SK-N-SH (cell line): Measurements from ENCODE around the gene SMYD2. TPM values are rescaled to one million over a fixed set of nuclear protein-coding genes. Genes with fewer than 3 reads are reported as not detected.
A peak's percentile ranks its signal among the peaks of the same experiment; 100 is the strongest.

ENCODE experiments used
- CTCF ChIA-PET: fragments of 300-600, 350-600 bp; formaldehyde crosslinking; extraction: SDS; loops from one replicate; lab custom pipeline; 2021; lab: Yijun Ruan, JAX
- POLR2A ChIA-PET: fragments of 350-600 bp; sonication (Branson Sonifier 250); formaldehyde crosslinking; extraction: SDS; loops from one replicate; lab custom pipeline; 2020; ENCODE audit warnings: antibody characterized with exemption, inconsistent platforms; lab: Yijun Ruan, JAX
- DNase-seq: peaks from one replicate; pipeline ENCODE4 v3.0.0; 2012
- H2AFZ ChIP-seq: fragments of 200-600 bp; sonication (generic); 2 replicates; pipeline ENCODE4 v1.8.1; 2016; ENCODE audit warnings: antibody characterized with exemption, mild to moderate bottlenecking, low read depth
- H3F3A ChIP-seq: fragments of 200-600 bp; sonication (generic); replicated peaks from 2 replicates; pipeline ENCODE3; 2016; ENCODE audit warnings: antibody characterized with exemption, mild to moderate bottlenecking; ENCODE audit not compliant: insufficient read depth
- H3K27ac ChIP-seq, 2 experiments: fragments of 200-500 bp in 1 of 2; fragments of 200-600 bp in 1 of 2; sonication (Bioruptor generic) in 1 of 2; sonication (generic), shearing (Covaris generic) in 1 of 2; 2 replicates each; pipeline versions ENCODE4 v1.5.1 to v1.6.1; 2014 to 2016; ENCODE audit warnings: low read depth in 2 of 2, inconsistent platforms in 1 of 2, low read length in 1 of 2, mild to moderate bottlenecking in 1 of 2, mixed read lengths in 1 of 2
- H3K27me3 ChIP-seq: fragments of 200-600 bp; sonication (generic), shearing (Covaris generic); 2 replicates; pipeline ENCODE4 v1.6.1; 2016; ENCODE audit warnings: mixed run types; ENCODE audit not compliant: insufficient read depth
- H3K36me3 ChIP-seq, 2 experiments: fragments of 200-500 bp in 1 of 2; fragments of 200-600 bp in 1 of 2; sonication (Bioruptor generic) in 1 of 2; sonication (generic) in 1 of 2; replicated peaks in 1 of 2; 2 replicates each; pipeline versions ENCODE3 to v1.5.1; 2014 to 2016; ENCODE audit warnings: low read length in 1 of 2, mild to moderate bottlenecking in 1 of 2; ENCODE audit not compliant: insufficient read depth in 2 of 2, control insufficient read depth in 1 of 2
- H3K4me1 ChIP-seq, 2 experiments: fragments of 200-500 bp in 1 of 2; fragments of 200-600 bp in 1 of 2; sonication (Bioruptor generic) in 1 of 2; sonication (generic), shearing (Covaris generic) in 1 of 2; 2 replicates each; pipeline versions ENCODE4 v1.5.1 to v1.6.1; 2014 to 2016; ENCODE audit warnings: low read depth in 1 of 2, low read length in 1 of 2, mixed run types in 1 of 2; ENCODE audit not compliant: insufficient read depth in 2 of 2, control insufficient read depth in 1 of 2
- H3K4me2 ChIP-seq: fragments of 200-600 bp; sonication (generic), shearing (Covaris generic); 2 replicates; pipeline ENCODE4 v1.6.1; 2017; ENCODE audit warnings: mixed run types
- H3K4me3 ChIP-seq, 2 experiments: fragments of 200-500 bp in 1 of 2; fragments of 200-600 bp in 1 of 2; sonication (Bioruptor generic) in 1 of 2; sonication (generic), shearing (Covaris generic) in 1 of 2; 2 replicates each; pipeline versions ENCODE4 v1.5.1 to v1.8.1; 2014 to 2016; ENCODE audit warnings: low read depth in 2 of 2, inconsistent platforms in 1 of 2, low read length in 1 of 2, mild to moderate bottlenecking in 1 of 2, mixed read lengths in 1 of 2, moderate library complexity in 1 of 2
- H3K79me2 ChIP-seq: fragments of 200-600 bp; sonication (generic); 2 replicates; pipeline ENCODE4 v1.8.1; 2017; ENCODE audit warnings: mild to moderate bottlenecking; ENCODE audit not compliant: insufficient read depth
- H3K9ac ChIP-seq: fragments of 200-600 bp; sonication (generic); 2 replicates; pipeline ENCODE4 v1.6.1; 2017; ENCODE audit warnings: mixed run types
- H3K9me2 ChIP-seq: fragments of 200-600 bp; sonication (generic); 2 replicates; pipeline ENCODE4 v1.6.1; 2017; ENCODE audit warnings: mixed run types
- H3K9me3 ChIP-seq: fragments of 200-600 bp; sonication (generic); 2 replicates; pipeline ENCODE4 v1.6.1; 2017; ENCODE audit warnings: mixed run types, mild to moderate bottlenecking, moderate library complexity
- H4K20me1 ChIP-seq: fragments of 200-600 bp; sonication (generic); 2 replicates; pipeline ENCODE4 v1.6.1; 2017; ENCODE audit warnings: mild to moderate bottlenecking, mixed run types; ENCODE audit not compliant: insufficient read depth
- CHD2 ChIP-seq: fragments of 150-350 bp; IDR thresholded peaks from 2 replicates; pipeline ENCODE4 v1.6.1; 2018; ENCODE audit warnings: low read length; ENCODE audit not compliant: partially characterized antibody
- CTCF ChIP-seq: fragments of 200-600 bp; sonication (generic); IDR thresholded peaks from 2 replicates; pipeline ENCODE4 v1.6.1; 2017; ENCODE audit warnings: antibody characterized with exemption, mild to moderate bottlenecking, moderate library complexity
- EZH2phosphoT487 ChIP-seq: fragments of 200-600 bp; sonication (generic); IDR thresholded peaks from 2 replicates; pipeline ENCODE4 v1.6.1; 2017; ENCODE audit warnings: low read depth, mixed run types, mild to moderate bottlenecking, antibody characterized with exemption, moderate library complexity, borderline replicate concordance
- FOSL2 ChIP-seq: IDR thresholded peaks from 2 replicates; pipeline ENCODE4 v1.4.0; 2012; ENCODE audit warnings: low read depth, mild to moderate bottlenecking, moderate library complexity, borderline replicate concordance
- IRF3 ChIP-seq: fragments of 150-350 bp; IDR thresholded peaks from 2 replicates; pipeline ENCODE4 v1.6.1; 2016; ENCODE audit warnings: mild to moderate bottlenecking, low read depth, low read length
- JUND ChIP-seq: IDR thresholded peaks from 2 replicates; pipeline ENCODE4 v1.4.0; 2012
- MAX ChIP-seq: IDR thresholded peaks from 2 replicates; pipeline ENCODE4 v1.4.0; 2012; ENCODE audit warnings: low read depth
- MEF2A ChIP-seq: IDR thresholded peaks from 2 replicates; pipeline ENCODE4 v1.4.0; 2012; ENCODE audit warnings: low read depth, borderline replicate concordance
- MXI1 ChIP-seq: IDR thresholded peaks from 2 replicates; pipeline ENCODE4 v1.6.1; 2012; ENCODE audit warnings: mild to moderate bottlenecking, low read depth, low read length, improper control_type of control experiment
- NFIC ChIP-seq: IDR thresholded peaks from 2 replicates; pipeline ENCODE4 v1.4.0; 2012; ENCODE audit warnings: borderline replicate concordance
- PBX3 ChIP-seq: IDR thresholded peaks from 2 replicates; pipeline ENCODE4; 2012
- RCOR1 ChIP-seq: fragments of 150-350 bp; IDR thresholded peaks from 2 replicates; pipeline ENCODE4 v1.6.1; 2017; ENCODE audit warnings: antibody characterized with exemption, low read length
- REST ChIP-seq: IDR thresholded peaks from 2 replicates; pipeline ENCODE4 v1.6.1; 2012; ENCODE audit warnings: mild to moderate bottlenecking, low read depth, low read length, moderate library complexity
- USF2 ChIP-seq: fragments of 150-350 bp; IDR thresholded peaks from 2 replicates; pipeline ENCODE4 v1.6.1; 2017; ENCODE audit warnings: antibody characterized with exemption, low read length, low read depth, borderline replicate concordance
- ZBTB33 ChIP-seq: IDR thresholded peaks from 2 replicates; pipeline ENCODE4 v1.4.0; 2012; ENCODE audit warnings: low read depth, borderline replicate concordance
- WGBS: methylation state at CpG from one replicate; pipeline ENCODE4 v1.1.6; 2017; ENCODE audit warnings: low lambda C conversion rate; 5-methylcytosine and 5-hydroxymethylcytosine counted together
- polyA plus RNA-seq, 3 experiments: library from polyadenylated mRNA; depleted of rRNA; stranded (reverse); fragments of >200 nt; gene quantifications; 2 replicates each; pipeline ENCODE4 v1.2.3, GENCODE V29; 2012

SMYD2 gene
- polyA plus RNA-seq, 1 of the 3 experiments (the other 2 are of a cell fraction): 23.1 TPM

GRCh38 chr1:214335567-214335966, 54.6 kb downstream of the SMYD2 start:
- H3K4me2 ChIP-seq: no peak overlapping the region
- POLR2A ChIA-PET: no interaction called here
- H3K4me1 ChIP-seq: no peaks in the 10 kb centered on the region; a peak in 1 of 4 replicates
- no peak for DNase-seq
- H3K9me3 ChIP-seq: no peaks in the 10 kb centered on the region
- H3K27me3 ChIP-seq: no peaks in the 10 kb centered on the region
- no peaks in the 10 kb centered on the region for H4K20me1 ChIP-seq
- no peaks in the 10 kb centered on the region for H3K9me2 ChIP-seq
- no peak for TF ChIP-seq EZH2phosphoT487
- TF ChIP-seq, all 33 proteins: peak for 0
- Histone ChIP-seq H3K4me3 (no peak overlapping the region), H3F3A (peaks cover 19% of the 10 kb centered on the region), H2AFZ (no peak overlapping the region), H3K9ac (no peak overlapping the region), H3K27ac (no peak overlapping the region), H3K79me2 (no peaks in the 10 kb centered on the region), H3K36me3 (peaks cover 2 to 25% of the 10 kb centered on the region in 2 experiments)
- CTCF ChIA-PET: interaction anchor here (1.2 to 13.9 kb wide), 4 partner anchors 77 to 292 kb away, joined by 6 to 393 read pairs (median 164); no protein-coding TSS in a partner anchor
- over 99% methylated on average over 4 of the region's 4 CpGs for WGBS

GRCh38 chr1:214337015-214337414, 56.1 kb downstream of the SMYD2 start:
- peaks cover 13 to 20% of the 10 kb centered on the region in 2 experiments for H3K36me3 ChIP-seq
- CTCF ChIA-PET: interaction anchor here (3.3 to 13.9 kb wide), 3 partner anchors 75 to 248 kb away, joined by 12 to 393 read pairs (median 20); no protein-coding TSS in a partner anchor
- no peak overlapping the region for H3K9ac ChIP-seq
- H3K9me2 ChIP-seq: no peaks in the 10 kb centered on the region
- peaks cover 20% of the 10 kb centered on the region for H3F3A ChIP-seq
- H2AFZ ChIP-seq: no peak overlapping the region
- no peak for DNase-seq
- no peak overlapping the region for H3K4me3 ChIP-seq
- no peaks in the 10 kb centered on the region for H3K9me3 ChIP-seq
- H4K20me1 ChIP-seq: no peaks in the 10 kb centered on the region
- H3K4me2 ChIP-seq: no peak overlapping the region
- 87% methylated on average over 2 of the region's 2 CpGs for WGBS
- POLR2A ChIA-PET: no interaction called here
- peak overlapping the region in 1 of 2 experiments; percentile 48; a peak in 2 of 4 replicates for H3K27ac ChIP-seq
- no peaks in the 10 kb centered on the region for H3K79me2 ChIP-seq
- no peaks in the 10 kb centered on the region; a peak in 1 of 4 replicates for H3K4me1 ChIP-seq
- no peaks in the 10 kb centered on the region for H3K27me3 ChIP-seq
- no peak for TF ChIP-seq IRF3
- no peak for TF ChIP-seq PBX3
- no peak for TF ChIP-seq CHD2
- no peak for TF ChIP-seq FOSL2
- no peak for TF ChIP-seq ZBTB33
- no peak for TF ChIP-seq USF2
- no peak for TF ChIP-seq CTCF
- TF ChIP-seq JUND: no peak
- TF ChIP-seq RCOR1: no peak
- no peak for TF ChIP-seq MEF2A
- no peak for TF ChIP-seq NFIC
- no peak for TF ChIP-seq REST
- TF ChIP-seq MXI1: no peak
- no peak for TF ChIP-seq MAX
